ENCODE data around the gene OR11L1. TPM values are rescaled to one million over a fixed set of nuclear protein-coding genes. Genes with fewer than 3 reads are reported as not detected.

OR11L1 gene
- total RNA-seq, 1 donor: not detected

- DNase-seq (ENCODE audit: low read depth): no peak
- TF ChIP-seq, protein P1, sequence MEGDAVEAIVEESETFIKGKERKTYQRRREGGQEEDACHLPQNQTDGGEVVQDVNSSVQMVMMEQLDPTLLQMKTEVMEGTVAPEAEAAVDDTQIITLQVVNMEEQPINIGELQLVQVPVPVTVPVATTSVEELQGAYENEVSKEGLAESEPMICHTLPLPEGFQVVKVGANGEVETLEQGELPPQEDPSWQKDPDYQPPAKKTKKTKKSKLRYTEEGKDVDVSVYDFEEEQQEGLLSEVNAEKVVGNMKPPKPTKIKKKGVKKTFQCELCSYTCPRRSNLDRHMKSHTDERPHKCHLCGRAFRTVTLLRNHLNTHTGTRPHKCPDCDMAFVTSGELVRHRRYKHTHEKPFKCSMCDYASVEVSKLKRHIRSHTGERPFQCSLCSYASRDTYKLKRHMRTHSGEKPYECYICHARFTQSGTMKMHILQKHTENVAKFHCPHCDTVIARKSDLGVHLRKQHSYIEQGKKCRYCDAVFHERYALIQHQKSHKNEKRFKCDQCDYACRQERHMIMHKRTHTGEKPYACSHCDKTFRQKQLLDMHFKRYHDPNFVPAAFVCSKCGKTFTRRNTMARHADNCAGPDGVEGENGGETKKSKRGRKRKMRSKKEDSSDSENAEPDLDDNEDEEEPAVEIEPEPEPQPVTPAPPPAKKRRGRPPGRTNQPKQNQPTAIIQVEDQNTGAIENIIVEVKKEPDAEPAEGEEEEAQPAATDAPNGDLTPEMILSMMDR (IDR thresholded peaks at IDR 0.05; ENCODE audit: insufficient read depth, low read length): no peak
- H3K4me3 ChIP-seq (ENCODE audit: low read depth, low read length): no peak overlapping the region
These were observed 4.0 kb upstream of the OR11L1 start for GRCh38 chr1:247845693-247846017.

- DNase-seq (ENCODE audit: low read depth): no peak
- H3K4me3 ChIP-seq (ENCODE audit: low read depth, low read length): no peak overlapping the region
- TF ChIP-seq, protein P1 (IDR thresholded peaks at IDR 0.05; ENCODE audit: insufficient read depth, low read length): no peak
These were observed 3.5 kb upstream of the OR11L1 start for GRCh38 chr1:247845011-247845692.

DNA sequence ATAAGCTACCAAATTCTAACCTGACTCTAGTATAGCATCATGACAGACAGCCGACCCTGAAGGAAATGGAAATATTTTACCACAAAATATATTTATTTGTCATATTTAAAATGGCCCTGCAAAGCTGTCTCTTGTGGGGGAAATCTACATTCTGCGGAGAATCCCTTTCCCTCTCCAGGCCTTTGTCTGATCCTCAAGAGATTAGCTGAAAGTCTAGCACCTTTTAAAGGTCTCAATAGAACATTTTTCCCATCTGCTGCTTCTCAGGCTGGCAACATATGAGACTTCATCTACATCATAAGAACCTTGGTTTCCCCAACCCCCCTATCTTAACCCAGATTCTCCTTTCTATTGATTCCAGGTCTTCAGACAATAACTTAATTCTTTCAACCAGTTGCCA is 1.7 kb upstream of the OR11L1 start:
- TF ChIP-seq, protein P1 (IDR thresholded peaks at IDR 0.05; ENCODE audit: insufficient read depth, low read length): no peak
- no peak overlapping the region for H3K4me3 ChIP-seq (ENCODE audit: low read depth, low read length)
- DNase-seq (ENCODE audit: low read depth): no peak

DNA sequence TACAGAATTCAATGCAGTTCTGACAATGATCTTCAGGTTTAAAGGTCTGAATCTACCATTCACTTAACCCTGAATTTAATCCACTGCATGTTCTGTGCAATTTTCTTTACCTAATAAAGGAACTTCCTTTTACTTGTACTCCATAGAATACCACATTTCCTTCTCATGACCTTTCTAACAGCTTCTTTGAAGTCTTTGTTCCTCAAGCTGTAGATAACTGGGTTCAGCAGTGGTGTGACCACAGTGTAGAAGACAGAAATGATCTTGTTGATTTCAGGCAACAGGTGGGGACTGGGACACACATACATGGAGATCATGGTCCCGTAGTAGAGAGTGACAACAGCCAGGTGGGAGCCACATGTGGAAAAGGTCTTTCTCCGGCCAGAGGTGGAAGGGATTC is 878 bp downstream of the OR11L1 start:
- DNase-seq (ENCODE audit: low read depth): no peak
- H3K4me3 ChIP-seq (ENCODE audit: low read depth, low read length): no peak overlapping the region
- TF ChIP-seq, protein P1 (IDR thresholded peaks at IDR 0.05; ENCODE audit: insufficient read depth, low read length): no peak

- TF ChIP-seq, protein P1 (IDR thresholded peaks at IDR 0.05; ENCODE audit: insufficient read depth, low read length): no peak
- DNase-seq (ENCODE audit: low read depth): no peak
- H3K4me3 ChIP-seq (ENCODE audit: low read depth, low read length): no peak overlapping the region
These were observed 8.1 kb downstream of the OR11L1 start for GRCh38 chr1:247833601-247834000.

GRCh38 chr1:247829656-247830055 is 12.0 kb downstream of the OR11L1 start:
- DNase-seq (ENCODE audit: low read depth): no peak
- TF ChIP-seq, protein P1 (IDR thresholded peaks at IDR 0.05; ENCODE audit: insufficient read depth, low read length): no peak
- no peak overlapping the region for H3K4me3 ChIP-seq (ENCODE audit: low read depth, low read length)

- H3K4me3 ChIP-seq (ENCODE audit: low read depth, low read length): no peak overlapping the region
- TF ChIP-seq, protein P1 (IDR thresholded peaks at IDR 0.05; ENCODE audit: insufficient read depth, low read length): no peak
- no peak for DNase-seq (ENCODE audit: low read depth)
These were observed 16.3 kb downstream of the OR11L1 start for GRCh38 chr1:247825362-247825761.
